Transverse colon (tissue), 4 donors: ENCODE measurements around the gene CFAP97D2.

Source experiments
- EP300 ChIP-seq: sonication (generic); formaldehyde crosslinking; IDR thresholded peaks from one replicate; pipeline ENCODE4 v1.6.1; 2017; ENCODE audit warnings: antibody characterized with exemption, low read depth
- POLR2A ChIP-seq: fragments of 450-650 bp; IDR thresholded peaks from one replicate; pipeline ENCODE4 v1.6.1; 2016; ENCODE audit warnings: antibody characterized with exemption, mild to moderate bottlenecking, moderate library complexity
- POLR2AphosphoS5 ChIP-seq, 3 donors: sonication (generic); formaldehyde crosslinking; IDR thresholded peaks; one replicate each; pipeline ENCODE4 v1.6.1; 2016; ENCODE audit warnings: antibody characterized with exemption in 3 of 3
- TF ChIP-seq, protein P1 (sequence below), 5 experiments: fragments of 200-600 bp in 3 of 5; fragments of 450-650 bp in 2 of 5; sonication (generic) in 3 of 5; IDR thresholded peaks; 1 replicate in 2 of 5; 2 replicates in 3 of 5; pipeline ENCODE4 v1.5.1; 2016 to 2017; ENCODE audit warnings: antibody characterized with exemption in 5 of 5, inconsistent platforms in 3 of 5, mild to moderate bottlenecking in 2 of 5, moderate library complexity in 1 of 5

DNA sequence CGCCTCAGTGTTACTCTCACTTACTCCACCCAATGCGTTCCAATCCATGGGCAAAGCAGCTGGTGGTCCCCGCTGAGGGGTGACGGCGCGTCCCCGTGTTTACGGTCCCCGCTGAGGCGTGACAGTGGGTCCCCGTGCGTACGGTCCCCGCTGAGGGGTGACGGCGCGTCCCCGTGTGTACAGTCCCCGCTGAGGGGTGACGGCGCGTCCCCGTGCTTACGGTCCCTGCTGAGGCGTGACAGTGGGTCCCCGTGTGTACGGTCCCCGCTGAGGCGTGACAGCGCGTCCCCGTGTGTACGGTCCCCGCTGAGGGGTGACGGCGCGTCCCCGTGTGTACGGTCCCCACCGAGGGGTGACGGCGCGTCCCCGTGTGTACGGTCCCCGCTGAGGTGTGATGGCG, 19.5 kb downstream of the CFAP97D2 start:
- TF ChIP-seq, protein P1, sequence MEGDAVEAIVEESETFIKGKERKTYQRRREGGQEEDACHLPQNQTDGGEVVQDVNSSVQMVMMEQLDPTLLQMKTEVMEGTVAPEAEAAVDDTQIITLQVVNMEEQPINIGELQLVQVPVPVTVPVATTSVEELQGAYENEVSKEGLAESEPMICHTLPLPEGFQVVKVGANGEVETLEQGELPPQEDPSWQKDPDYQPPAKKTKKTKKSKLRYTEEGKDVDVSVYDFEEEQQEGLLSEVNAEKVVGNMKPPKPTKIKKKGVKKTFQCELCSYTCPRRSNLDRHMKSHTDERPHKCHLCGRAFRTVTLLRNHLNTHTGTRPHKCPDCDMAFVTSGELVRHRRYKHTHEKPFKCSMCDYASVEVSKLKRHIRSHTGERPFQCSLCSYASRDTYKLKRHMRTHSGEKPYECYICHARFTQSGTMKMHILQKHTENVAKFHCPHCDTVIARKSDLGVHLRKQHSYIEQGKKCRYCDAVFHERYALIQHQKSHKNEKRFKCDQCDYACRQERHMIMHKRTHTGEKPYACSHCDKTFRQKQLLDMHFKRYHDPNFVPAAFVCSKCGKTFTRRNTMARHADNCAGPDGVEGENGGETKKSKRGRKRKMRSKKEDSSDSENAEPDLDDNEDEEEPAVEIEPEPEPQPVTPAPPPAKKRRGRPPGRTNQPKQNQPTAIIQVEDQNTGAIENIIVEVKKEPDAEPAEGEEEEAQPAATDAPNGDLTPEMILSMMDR (IDR thresholded peaks at IDR 0.05), result no peak
- no peak for TF ChIP-seq POLR2A
- no peak for TF ChIP-seq EP300
- no peak for TF ChIP-seq POLR2AphosphoS5 (IDR thresholded peaks at IDR 0.05)
